ENCODE results near the gene MRPL44. TPM values are rescaled to one million over a fixed set of nuclear protein-coding genes. Genes with fewer than 3 reads are reported as not detected.

Gene MRPL44
- total and polyA plus RNA-seq, 2 of the 13 experiments (the other 11 are each of a cell fraction or from before 2014, with no cell fraction given), result 38.4 to 78.0 TPM

- TF ChIP-seq REST (IDR thresholded peaks at IDR 0.05; ENCODE audit: borderline replicate concordance in 1 of 2, low read depth in 1 of 2, low read length in 2 of 2) (peak in 1 of 2 experiments; percentile 75; a peak in 2 of 4 replicates), ZNF766 (CRISPR knock-in tag; IDR thresholded peaks at IDR 0.05; ENCODE audit: borderline replicate concordance) (0 out of 2 replicates have a peak, but pooled peaks have one; percentile 59), ZFX (CRISPR knock-in tag; IDR thresholded peaks at IDR 0.05; ENCODE audit: low read depth) (0 out of 2 replicates have a peak, but pooled peaks have one; percentile 51), ZC3H13 (CRISPR knock-in tag; IDR thresholded peaks at IDR 0.05) (no peak; the same call in 1 of the 2 replicates), PCBP1 (IDR thresholded peaks at IDR 0.05; ENCODE audit: borderline replicate concordance, low read depth, low read length) (no peak), SP5 (CRISPR knock-in tag; IDR thresholded peaks at IDR 0.05; ENCODE audit: borderline replicate concordance, low read depth) (peak; percentile 99), ZNF850 (CRISPR knock-in tag; conservative IDR thresholded peaks at IDR 0.05) (no peak), KLF16 (CRISPR knock-in tag; IDR thresholded peaks at IDR 0.05) (peak in 1 of 2 experiments; percentile 86; a peak in 1 of 4 replicates), ZNF782 (CRISPR knock-in tag; IDR thresholded peaks at IDR 0.05; ENCODE audit: borderline replicate concordance) (peak; percentile 70; the same call in 1 of the 2 replicates), IRF1 (CRISPR knock-in tag; IDR thresholded peaks at IDR 0.05; ENCODE audit: low read depth) (no peak), ZNF296 (CRISPR knock-in tag; conservative IDR thresholded peaks at IDR 0.05) (no peak), CBX1 (IDR thresholded peaks at IDR 0.05; ENCODE audit: low read depth) (peak; percentile 90), HDAC1 (CRISPR knock-in tag; IDR thresholded peaks at IDR 0.05) (peak; percentile 90), ZFP36L2 (CRISPR knock-in tag; IDR thresholded peaks at IDR 0.05) (no peak), TFE3 (CRISPR knock-in tag; IDR thresholded peaks at IDR 0.05) (peak; percentile 55; the same call in 1 of the 2 replicates), RFX1 (IDR thresholded peaks at IDR 0.05) (no peak), HMG20A (CRISPR knock-in tag; IDR thresholded peaks at IDR 0.05; ENCODE audit: borderline replicate concordance) (peak; percentile 97), REL (CRISPR knock-in tag; conservative IDR thresholded peaks at IDR 0.05) (no peak; the same call in 1 of the 2 replicates), ZKSCAN8 (CRISPR knock-in tag; IDR thresholded peaks at IDR 0.05; ENCODE audit: borderline replicate concordance) (peak; percentile 50; the same call in 1 of the 2 replicates), ZNF18 (CRISPR knock-in tag; IDR thresholded peaks at IDR 0.05; ENCODE audit: insufficient replicate concordance) (no peak)
These were observed 48.8 kb upstream of the MRPL44 start (continued) for GRCh38 chr2:223908304-223908998.

Data from HepG2 (cell line).